ENCODE measurements around the gene OGFOD2.

DNA sequence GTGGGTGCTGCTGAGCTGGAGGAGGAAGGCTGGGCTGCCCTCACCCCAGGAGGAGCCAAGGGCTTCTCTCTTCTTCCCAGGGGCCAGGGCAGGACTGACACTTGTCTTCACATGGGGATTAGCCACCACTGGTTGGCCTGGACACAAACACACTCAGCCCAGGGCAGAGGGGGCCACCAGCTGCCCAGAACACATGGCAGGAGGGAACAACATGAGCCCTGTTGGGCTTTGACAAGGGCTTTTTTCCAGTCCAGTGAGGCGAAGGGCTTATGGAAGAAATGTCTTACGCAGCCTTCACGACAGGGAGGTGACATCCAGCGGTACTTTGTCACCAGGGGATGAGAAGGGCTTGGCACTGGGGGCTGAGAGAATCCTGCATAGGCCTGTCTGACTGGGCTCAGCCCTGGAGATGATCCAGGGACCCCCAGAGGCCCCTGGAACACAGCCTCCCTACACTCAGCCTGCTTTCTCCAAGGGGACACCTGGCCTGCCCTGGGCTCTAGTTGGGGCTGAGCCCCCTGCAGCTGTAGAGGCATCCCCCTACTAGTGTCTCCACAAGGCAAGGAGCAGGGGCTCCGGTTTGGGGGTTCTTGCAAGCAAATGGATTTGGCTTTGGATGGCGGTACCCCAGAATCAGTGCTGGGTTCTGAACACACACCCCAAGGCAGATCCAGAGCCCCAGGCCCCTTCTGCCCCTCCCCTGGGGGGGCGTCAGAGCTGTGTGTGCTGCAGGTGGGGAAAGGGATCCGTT lies 24.3 kb downstream of the OGFOD2 start:
- TF ChIP-seq, protein P1, sequence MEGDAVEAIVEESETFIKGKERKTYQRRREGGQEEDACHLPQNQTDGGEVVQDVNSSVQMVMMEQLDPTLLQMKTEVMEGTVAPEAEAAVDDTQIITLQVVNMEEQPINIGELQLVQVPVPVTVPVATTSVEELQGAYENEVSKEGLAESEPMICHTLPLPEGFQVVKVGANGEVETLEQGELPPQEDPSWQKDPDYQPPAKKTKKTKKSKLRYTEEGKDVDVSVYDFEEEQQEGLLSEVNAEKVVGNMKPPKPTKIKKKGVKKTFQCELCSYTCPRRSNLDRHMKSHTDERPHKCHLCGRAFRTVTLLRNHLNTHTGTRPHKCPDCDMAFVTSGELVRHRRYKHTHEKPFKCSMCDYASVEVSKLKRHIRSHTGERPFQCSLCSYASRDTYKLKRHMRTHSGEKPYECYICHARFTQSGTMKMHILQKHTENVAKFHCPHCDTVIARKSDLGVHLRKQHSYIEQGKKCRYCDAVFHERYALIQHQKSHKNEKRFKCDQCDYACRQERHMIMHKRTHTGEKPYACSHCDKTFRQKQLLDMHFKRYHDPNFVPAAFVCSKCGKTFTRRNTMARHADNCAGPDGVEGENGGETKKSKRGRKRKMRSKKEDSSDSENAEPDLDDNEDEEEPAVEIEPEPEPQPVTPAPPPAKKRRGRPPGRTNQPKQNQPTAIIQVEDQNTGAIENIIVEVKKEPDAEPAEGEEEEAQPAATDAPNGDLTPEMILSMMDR (IDR thresholded peaks at IDR 0.05), result no peak
- TF ChIP-seq POLR2A (IDR thresholded peaks at IDR 0.05) (no peak), POLR2AphosphoS5 (IDR thresholded peaks at IDR 0.05) (no peak)
